ENCODE data around the gene C2orf76.
A peak's percentile ranks its signal among the peaks of the same experiment; 100 is the strongest.
"Not testable (repeated sequence)": the region's sequence is repeated elsewhere in the genome, so short reads cannot be mapped to it uniquely, and the experiment has no call there.

The C2orf76 gene

DNA sequence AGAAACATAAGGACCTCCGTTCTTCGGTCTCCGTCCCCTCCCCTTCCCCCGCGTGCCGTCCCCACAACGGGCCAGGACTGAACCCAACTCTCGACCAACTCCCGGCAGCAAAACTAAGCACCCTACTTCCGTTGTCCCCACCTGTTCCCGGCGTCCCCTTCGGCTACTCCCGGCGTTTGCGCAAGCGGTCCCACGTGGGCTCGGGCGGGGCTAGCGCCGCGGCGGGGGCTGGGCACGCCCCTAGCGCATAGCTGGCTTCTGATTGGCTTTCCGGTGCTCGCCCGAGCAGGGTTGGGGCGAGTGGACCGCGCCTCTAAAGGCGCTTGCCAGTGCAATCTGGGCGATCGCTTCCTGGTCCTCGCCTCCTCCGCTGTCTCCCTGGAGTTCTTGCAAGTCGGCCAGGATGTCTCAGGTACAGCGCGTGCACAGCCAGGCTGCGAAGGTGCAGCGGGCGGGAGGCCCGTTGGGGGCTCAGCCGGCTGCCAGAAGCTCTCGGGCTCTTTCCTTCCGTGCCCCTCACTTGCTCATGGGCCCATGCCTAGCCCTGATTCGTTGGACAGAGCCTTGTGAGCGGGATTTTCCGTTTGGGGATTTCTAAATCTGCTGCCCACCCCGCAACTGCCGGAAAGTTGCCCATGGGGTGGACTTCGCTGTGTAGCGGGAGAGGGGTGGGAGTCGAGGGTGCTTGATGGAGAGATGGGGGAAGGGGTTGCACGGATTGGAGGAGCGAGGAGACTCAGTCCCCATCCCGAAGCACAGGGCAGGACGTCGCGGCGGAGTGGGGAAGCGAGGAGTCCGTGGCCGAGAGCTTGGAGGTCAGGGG is at the start of gene C2orf76, which contains the start of gene DBI:
Gene C2orf76 (minus strand): TSS at position 186 of the 823 bp plus-strand sequence. CDS start 26,875 bp downstream, outside the sequence.
Gene DBI (plus strand): TSS at position 329 of the 823 bp plus-strand sequence. CDS start 75 bp downstream, at position 404.
- DNase-seq (ENCODE audit: low read depth): peak; percentile 82

DNA sequence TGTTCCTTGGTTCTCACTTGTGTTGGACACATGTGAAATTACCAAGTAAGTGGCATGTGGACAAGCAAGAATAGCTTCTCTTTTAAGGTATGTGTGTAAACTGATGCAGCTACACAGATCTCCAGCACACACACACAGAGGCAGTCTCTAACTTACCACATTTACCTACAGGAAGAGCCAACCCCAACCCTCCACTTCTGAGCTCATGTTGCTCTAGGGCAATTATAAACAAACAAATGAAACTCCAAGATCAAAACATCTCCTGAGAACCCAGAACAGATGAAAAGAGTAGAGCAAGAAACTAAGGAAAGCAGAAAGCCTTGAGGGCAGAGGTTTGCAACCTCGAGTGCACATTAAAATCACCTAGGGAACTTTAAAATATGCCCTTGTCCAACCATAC is 49.0 kb upstream of the C2orf76 start:
- DNase-seq (ENCODE audit: low read depth): no peak

DNA sequence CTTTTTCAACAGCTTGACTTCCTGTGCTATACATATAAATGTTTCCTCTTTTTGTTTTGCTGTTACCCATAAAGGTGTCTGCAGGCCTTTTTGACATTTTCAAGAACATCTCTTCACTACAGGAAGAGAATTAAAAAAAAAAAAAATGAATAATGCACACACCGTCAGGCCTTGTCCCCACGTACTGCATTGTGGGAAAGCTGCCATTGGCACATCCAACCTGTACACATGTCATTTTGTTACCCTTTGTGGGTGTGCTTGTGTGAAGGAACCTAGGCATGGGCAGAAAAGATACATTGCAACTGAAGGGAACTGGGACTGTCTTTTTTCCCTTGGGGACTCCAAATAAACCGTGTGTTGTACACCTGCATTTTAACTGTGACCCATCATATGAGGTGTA is 48.3 kb upstream of the C2orf76 start:
- DNase-seq (ENCODE audit: low read depth): no peak

DNA sequence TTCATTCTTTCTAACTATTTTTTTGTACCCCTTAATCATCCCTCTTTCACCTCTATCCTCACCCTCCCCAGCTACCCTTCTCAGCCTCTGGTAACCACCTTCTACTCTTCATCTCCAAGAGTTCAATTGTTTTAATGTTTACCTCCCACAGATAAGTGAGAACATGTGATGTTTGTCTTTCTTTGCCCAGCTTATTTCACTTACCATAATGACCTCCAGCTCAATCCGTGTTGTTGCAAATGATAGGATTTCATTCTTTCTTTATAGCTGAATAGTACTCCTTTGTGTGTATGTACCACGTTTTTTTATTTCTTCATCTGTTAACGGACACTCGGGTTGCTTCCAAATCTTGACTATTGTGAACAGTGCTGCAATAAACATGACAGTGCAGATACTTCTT is 42.9 kb upstream of the C2orf76 start:
- no peak for DNase-seq (ENCODE audit: low read depth)

DNA sequence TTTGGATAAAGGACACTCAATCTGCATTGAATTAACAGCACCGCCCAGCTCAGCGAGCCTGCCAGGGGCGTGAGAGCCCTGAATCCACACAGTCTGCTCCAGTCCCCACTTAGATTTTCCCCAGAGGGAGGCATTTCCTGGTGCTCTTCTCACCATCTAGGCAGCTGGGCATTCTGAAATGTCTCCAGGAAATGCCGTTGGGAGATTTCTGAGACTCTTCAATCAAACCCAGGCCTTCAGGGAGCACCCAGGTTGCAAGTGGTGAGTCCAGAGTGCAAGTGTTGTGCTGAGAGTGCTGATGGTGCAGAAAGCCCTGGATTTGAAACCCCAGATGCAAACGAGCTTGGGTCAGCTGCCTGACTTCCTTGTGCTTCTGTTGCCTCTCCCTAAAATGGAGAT is 41.6 kb upstream of the C2orf76 start:
- no peak for DNase-seq (ENCODE audit: low read depth)

DNA sequence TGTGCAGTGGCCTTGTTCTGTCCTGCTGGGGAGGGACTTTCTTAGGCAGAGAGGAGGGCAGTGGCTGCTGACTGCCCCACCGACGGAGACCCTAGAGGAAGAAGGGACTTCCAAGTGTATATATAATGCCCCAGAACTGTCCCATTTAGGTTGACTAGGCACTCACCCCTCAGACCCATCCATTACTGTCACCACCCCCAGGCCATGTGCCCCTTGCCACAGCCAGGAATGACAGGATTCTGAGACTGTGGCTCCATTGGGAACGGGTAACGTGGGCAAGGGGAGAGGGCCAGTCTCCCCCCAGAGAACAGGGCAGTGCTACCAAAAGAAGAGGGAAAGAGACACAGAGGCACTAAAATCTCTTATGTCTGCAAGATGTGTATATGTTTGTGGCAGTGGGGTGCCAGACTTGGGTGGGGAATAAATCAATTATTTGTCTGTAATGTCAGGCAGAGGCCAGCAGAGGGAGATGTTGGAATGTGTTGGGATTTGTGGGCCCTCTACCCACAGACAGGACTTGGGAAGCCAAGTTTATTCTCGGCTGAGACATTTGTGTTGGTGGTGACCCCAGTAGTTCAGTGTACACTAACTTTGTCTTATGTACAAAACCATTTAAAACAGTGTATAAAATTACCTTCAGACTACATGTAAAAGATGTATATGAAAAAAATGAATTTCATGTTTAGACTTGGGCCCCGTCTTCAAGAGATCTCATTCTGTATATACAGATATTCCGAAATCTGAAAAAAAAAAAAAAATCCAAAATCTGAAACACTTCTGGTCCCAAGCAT is 41.0 kb upstream of the C2orf76 start:
- no peak for DNase-seq (ENCODE audit: low read depth)

DNA sequence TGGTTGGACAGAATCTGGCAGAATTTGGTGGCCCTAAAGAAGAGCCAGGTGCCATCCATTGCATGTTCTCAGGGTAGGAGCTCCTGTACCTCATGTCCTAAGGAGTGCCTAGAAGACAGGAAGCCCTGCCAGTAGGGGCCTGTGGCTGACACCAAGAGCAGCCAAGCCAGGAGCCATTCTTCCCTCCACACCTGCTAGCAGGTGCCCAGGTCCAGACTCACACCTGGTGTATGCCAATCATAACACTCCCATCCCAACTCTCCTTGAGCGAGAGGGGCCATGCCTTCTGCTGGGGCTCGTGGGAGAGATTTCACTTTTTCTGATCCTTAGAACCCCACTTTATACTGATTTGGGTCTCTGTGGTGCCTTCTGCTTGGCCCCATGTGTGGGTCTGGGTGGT is 38.5 kb upstream of the C2orf76 start:
- DNase-seq (ENCODE audit: low read depth): no peak

DNA sequence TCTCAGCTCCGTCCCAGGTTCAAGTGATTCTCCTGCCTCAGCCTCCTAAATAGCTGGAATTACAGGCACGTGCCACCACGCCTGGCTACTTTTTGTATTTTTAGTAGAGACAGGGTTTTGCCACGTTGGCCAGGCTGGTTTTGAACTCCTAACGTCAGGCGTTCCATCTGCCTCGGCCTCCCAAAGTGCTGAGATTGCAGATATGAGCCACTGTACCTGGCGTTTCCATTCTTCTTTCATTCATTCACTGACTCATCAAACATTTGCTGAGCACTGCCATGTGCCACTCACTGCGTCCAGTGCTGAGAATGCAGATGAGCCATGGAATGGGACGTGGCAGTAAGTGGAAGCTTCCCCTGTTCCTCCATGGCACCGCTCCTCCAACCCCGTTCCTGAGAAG is 37.0 kb upstream of the C2orf76 start:
- DNase-seq (ENCODE audit: low read depth): not testable (repeated sequence)

DNA sequence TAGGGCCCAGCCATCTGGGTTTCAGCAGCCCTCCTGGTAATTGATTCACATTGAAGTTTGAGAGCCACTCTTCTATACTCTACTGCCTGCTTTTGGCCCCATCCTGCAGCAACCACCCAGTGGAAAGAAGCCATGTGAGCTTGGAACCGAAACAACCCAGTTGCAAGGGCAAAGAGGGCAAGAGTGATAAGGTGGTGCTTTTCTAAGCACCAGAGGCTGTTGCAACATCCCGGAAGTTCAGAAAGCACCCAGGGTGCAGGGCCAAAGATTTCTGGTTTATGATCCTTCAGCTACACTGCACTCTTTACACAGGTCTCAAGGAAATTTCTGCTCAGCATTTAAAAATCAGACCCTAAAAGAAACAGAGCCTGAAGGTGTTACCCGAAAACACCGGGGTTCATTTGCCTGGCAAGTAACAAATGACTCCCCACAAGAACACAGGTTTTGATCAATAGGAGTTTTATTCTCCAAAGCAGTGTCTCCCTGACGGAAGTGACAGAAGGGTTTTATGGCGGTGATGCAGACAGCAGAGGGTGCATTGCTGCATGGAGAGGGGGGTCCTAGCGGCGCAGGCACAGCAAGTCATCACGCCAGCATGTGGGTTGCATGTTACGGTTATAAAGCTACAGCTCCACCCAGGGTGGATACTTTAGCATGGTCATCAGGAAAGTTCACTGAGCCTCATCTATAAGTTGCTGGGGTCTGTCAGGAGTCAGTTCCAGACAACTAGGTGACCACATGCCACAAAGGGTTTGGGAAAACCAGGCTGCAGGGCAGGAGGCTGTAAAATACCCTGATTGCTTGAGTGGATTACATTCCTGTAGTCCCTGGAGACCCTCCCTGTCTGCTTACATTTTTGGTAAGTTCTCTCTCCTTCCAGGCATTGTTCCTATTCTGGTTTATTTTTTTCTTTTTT is 36.3 kb upstream of the C2orf76 start:
- no peak for DNase-seq (ENCODE audit: low read depth)

DNA sequence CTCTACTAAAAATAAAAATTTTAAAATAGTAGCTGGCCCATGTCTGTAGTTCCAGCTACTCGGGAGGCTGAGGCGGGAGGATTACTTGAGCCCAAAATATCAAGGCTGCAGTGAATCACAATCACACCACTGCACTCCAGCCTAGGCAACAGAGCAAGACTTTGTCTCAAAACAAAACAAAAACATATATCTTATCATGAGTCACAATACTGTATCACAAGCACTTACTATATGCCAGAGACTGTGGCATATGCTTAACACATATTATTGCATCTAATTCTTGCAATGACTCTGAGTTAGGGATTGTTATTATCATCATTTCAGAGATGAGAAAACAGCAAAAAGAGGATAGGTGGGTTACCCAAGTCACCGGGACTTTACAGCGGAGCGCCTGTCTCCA is 35.5 kb upstream of the C2orf76 start:
- DNase-seq (ENCODE audit: low read depth): no peak

DNA sequence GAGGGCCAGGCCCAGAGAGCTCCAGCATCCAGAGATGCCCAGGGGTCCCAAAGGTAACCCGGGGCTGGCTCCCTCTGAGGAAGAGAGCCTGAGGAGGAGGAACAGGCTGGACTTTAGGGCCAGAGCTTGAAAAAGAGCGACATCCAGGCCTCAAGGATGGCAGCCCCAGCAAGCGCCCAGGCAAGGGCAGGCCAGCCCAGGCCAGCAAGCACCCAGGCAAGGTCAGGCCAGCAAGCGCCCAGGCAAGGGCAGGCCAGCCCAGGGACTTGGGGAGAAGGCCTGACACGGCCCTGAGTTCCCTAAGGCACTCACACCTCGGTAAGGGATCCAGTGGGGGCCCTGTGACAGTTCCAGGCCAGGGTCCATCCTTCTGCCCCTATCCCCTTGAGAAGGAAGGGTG is 30.6 kb upstream of the C2orf76 start:
- DNase-seq (ENCODE audit: low read depth): no peak

DNA sequence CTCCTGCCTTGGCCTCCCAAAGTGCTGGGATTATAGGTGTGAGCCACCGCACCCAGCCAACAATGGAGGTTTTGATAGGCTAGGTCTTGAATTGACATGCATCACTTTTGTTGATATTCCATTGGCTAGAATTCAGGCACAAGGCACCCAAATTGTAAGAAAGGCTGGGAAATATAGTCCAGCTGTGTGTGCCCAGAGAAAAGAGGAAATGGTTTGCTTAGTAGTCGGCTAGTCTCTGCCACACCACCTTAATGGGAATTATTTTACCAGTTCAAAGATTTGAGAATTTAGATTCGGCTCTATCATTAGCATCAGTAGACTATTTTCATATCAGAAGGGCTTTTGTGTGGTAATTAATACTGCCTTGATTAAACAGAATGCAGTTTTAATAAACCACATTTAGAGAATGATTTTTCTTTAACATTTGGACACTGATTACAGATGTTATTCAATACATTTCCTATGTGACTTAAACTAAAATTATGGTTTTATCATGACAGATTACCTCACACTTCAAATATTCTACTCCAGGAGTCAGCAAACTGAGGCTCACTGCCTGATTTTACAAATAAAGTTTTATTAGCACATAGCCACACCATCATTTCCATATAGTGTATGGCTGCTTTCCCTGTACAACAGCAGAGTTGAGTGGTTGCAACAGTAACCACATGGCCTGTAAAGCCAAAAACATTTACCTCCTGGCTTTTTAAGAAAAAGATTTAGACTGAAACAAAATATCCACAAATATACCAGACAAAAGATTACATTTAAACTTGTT is 27.5 kb upstream of the C2orf76 start:
- DNase-seq (ENCODE audit: low read depth): no peak

DNA sequence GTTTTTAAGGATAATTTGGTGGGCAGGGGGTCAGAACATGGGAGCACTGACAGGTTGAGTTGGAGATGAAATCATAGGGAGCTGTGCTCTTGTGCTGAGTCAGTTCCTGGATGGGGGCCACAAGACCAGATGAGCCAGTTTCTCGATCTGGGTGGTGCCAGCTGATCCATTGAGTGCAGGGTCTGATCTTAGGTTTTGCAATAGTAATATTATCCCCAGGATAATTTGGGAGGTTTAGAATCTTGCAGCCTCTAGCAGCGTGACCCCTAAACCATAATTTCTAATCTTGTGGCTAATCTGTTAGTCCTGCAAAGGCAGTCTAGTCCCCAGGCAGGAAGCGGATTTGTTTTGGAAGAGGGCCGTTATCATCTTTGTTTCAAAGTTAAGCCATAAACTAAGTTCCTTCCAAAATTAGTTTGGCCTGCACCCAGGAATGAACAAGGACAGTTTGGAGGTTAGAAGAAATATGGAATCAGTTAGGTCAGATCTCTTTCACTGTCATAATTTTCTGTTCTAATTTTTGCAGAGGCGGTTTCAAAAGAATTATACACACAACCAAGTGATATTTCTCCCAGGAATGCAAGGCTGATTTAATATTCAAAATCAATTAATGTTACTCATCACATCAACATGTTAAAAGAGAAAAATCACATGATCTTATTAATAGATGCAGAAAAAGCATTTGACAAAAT is 23.1 kb upstream of the C2orf76 start:
- DNase-seq (ENCODE audit: low read depth): no peak

DNA sequence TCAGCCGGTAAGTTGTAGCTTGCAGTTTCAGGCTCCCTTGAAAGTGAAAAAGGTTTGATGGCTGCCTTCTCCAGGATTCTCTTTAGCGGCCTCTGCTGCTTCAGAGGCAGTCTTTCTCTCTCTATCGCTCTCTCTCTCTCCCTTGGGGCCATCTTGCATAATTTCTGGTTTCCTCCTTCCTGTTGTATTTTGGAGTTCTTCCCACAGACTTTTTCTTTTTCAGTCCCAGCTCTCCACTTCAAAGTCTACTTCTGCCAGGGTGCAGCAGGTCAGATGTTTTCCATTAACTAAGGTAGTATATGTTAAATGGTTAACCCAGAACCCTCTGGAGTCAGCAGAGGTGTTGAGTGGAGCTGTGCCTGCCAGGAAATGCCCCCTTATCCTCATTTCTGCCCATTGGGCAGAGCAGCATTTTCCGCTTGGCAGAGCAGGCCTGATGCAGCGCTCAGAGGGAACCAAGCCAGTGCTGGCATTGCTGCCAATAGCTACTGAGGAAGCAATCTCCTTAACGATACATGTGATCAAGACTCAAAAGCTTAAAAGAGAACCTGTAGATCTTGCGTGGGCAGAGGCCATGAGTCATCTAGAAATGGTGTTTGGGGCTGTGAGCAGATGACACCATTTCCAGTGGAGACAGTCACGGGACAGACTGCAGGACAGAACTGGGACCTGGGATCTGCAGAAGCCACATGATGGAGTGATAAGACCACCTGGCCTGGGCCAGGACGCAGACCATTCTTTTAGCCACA is 20.9 kb upstream of the C2orf76 start:
- no peak for DNase-seq (ENCODE audit: low read depth)

DNA sequence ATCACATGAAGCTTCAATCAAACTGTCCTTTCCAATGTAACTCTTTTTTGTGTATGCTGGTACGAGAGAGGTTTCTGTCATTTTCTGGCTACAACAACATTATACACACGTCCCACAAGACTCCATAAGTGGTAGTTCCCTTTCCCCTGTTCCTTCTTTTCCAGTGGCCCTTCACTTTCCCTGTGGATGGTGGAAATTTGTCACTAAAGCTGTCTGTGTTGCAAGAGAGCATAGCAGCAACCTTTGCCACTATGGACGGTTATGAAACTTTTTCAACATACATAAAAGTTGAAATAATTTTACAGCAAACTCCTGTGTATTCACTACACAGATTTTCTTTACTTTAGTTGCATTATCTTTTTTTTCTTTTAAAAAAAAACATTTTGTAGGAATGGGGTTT is 18.8 kb upstream of the C2orf76 start:
- no peak for DNase-seq (ENCODE audit: low read depth)

DNA sequence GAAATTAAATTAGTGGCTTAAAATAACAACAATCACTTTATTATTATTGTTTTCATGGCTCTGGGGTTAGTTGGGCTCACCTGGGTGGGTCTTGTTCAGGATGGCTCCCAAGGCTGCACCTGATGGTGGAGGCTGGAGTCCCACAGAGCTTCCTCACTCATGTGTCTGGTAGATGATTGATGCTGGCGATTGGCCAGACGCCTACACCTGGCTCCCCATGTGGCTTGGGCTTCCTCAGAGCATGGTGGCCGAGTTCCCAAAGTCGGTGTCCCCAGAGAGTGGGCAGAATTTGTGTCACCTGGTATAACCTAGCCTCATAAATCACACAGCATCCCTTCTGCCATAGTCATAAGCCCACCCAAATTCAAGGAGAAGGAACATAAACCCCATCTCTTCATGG is 18.3 kb upstream of the C2orf76 start:
- no peak for DNase-seq (ENCODE audit: low read depth)

DNA sequence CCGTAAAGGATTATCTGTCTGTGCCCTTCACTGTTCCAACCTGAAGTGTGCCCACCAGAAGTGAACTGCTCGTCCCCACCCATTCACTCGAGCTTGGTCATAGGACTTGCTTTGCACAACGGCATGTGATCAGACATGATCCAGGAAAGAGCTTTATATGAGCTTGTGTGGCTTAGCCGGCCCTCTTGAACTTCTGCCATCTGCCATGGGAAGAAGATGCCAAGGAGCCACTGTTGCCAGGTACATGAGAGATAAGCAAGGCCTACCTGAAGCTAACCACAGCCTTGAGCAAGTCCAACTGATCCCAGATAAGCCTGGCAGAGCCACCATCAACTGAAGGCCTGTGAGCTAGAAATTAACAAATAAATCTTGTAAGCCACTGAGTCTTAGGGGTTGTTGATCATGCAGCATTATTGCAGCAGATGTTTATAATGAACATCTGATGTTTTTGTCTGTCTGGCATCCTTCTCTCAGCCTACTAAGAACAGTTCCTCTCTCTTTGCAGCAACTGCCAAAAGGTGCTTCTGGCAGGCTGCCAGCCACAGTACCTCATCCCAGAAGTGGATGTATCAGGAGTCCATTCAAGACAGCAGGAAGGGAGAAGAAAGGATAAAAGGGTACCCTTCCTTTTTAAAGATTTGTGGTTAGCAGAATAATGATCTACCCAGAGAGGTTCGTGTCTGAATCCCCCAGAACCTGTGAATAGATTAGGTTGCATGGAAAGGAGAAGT is 16.9 kb upstream of the C2orf76 start:
- DNase-seq (ENCODE audit: low read depth): no peak

DNA sequence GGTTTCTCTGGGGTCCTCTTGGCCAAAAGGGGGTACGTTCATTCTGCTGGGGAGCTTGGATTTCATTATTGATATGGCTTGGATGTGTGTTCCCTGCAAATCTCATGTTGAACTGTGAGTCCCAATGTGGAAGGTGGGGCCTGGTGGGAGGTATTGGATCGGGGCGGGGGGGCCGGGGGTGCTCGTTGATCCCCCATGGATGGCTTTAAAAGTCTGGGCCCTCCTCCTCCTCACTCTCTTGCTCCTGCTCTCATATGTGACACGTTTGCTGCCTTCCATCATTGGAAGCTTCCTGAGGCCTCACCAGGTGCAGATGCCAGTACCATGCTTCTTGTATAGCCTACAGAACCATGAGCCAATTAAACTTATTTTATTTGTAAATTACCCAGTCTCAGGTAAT is 11.9 kb upstream of the C2orf76 start:
- DNase-seq (ENCODE audit: low read depth): no peak

DNA sequence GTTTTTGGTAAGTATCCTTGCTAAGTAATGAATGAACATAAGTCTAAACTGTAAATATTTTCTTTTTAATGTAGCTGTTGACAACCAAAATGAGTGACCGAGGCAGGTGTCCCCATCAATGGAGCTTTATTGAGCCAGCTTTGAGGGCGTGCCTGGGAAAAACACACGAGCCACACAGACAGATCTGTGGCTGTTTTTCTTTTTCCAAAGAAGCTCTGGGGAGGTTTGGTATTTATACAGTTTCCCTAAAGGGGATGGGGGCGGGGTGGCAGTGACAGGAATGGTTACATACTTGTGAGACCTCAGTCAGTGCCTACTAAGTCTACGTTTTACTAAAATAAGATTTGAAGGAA is 11.3 kb upstream of the C2orf76 start:
- DNase-seq (ENCODE audit: low read depth): no peak

Data from T-helper 22 cell (primary cell).